ENCODE results near the gene CNKSR1. TPM values are rescaled to one million over a fixed set of nuclear protein-coding genes. Genes with fewer than 3 reads are reported as not detected.

Gene CNKSR1
- total RNA-seq, 1 experiment from 2014 or later = 32.1 TPM

DNA sequence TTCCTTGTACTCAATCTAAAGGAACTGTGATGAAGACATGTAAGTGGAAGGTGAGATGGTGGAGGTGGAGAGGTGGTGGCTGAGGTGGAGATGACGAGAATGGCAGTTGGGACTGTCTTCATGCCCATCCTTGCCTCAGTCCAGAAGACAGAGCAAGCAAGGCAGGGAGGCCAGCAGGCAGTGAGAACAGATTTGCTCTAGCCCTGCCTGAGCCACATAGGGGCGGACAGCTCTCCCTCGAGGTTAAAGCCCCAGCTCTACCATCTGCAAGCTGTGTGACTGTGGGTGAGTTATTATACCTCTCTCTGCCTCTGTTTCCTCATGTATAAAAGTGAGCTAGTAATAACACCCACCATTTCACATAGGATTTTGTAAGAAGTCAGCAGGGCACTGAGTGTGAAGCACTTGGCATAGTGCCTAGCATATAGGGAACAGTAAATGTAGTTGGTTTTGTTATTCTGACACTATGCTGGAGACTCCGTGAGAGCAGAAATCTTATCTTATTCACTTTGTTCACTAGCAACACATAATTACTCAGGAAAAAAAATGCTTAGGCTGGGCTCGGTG, 23.2 kb upstream of the CNKSR1 start:
- Histone ChIP-seq H3K9me3 (ENCODE audit: low read length) (no peaks in the 10 kb centered on the region), H3K4me1 (ENCODE audit: insufficient read depth, low read length) (peaks cover 5% of the 10 kb centered on the region), H3K27me3 (ENCODE audit: low read length) (no peaks in the 10 kb centered on the region), H3K9ac (ENCODE audit: low read length) (no peak overlapping the region), H3K79me2 (ENCODE audit: low read length) (no peaks in the 10 kb centered on the region), H3K9me2 (replicated peaks; ENCODE audit: low read length) (no peaks in the 10 kb centered on the region), H3K4me2 (ENCODE audit: low read length) (no peak overlapping the region), H2AFZ (ENCODE audit: low read length) (no peak overlapping the region), H3F3A (ENCODE audit: low read length, unreplicated experiment) (no peaks in the 10 kb centered on the region), H3K27ac (ENCODE audit: low read length) (no peak overlapping the region), H3K4me3 (ENCODE audit: low read length) (no peak overlapping the region), H4K20me1 (ENCODE audit: low read length) (no peaks in the 10 kb centered on the region), H3K36me3 (ENCODE audit: low read depth, low read length) (no peaks in the 10 kb centered on the region)
- ATAC-seq (no peak), DNase-seq (no peak)
- intact Hi-C loops (cut with micrococcal nuclease) = no loop called here
- ChIA-PET POLR2A (ENCODE audit: unreplicated experiment) (no interaction called here), CTCF (no interaction called here)
- BruUV-seq (replicated peaks) = no TSS peak
- TF ChIP-seq, protein P1, sequence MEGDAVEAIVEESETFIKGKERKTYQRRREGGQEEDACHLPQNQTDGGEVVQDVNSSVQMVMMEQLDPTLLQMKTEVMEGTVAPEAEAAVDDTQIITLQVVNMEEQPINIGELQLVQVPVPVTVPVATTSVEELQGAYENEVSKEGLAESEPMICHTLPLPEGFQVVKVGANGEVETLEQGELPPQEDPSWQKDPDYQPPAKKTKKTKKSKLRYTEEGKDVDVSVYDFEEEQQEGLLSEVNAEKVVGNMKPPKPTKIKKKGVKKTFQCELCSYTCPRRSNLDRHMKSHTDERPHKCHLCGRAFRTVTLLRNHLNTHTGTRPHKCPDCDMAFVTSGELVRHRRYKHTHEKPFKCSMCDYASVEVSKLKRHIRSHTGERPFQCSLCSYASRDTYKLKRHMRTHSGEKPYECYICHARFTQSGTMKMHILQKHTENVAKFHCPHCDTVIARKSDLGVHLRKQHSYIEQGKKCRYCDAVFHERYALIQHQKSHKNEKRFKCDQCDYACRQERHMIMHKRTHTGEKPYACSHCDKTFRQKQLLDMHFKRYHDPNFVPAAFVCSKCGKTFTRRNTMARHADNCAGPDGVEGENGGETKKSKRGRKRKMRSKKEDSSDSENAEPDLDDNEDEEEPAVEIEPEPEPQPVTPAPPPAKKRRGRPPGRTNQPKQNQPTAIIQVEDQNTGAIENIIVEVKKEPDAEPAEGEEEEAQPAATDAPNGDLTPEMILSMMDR (conservative IDR thresholded peaks at IDR 0.05; ENCODE audit: low read depth, low read length) = no peak

DNA sequence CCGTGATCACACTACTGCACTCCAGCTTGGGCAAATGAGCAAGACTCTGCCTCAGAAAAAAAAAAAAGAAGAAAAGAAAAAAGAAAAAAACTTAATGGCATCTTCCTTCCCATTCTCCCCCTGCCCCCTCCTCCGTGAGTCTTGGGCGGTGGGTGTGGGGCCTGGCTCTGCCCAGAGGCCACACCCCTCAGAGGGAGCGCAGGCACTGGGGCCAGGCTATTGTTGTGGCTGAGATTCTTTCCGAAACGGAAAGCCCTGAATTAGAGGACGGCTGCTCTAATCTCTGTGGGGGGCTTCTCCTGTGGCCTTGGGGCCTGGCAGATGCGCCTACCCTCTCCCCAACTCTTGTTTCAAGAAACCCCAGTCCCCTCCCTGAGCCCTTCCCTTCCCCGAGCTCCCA, 22.5 kb upstream of the CNKSR1 start:
- intact Hi-C loops (cut with micrococcal nuclease) = no loop called here
- BruUV-seq (replicated peaks) = no TSS peak
- Histone ChIP-seq H4K20me1 (ENCODE audit: low read length) (no peaks in the 10 kb centered on the region), H3K9ac (ENCODE audit: low read length) (no peak overlapping the region), H3F3A (ENCODE audit: low read length, unreplicated experiment) (no peaks in the 10 kb centered on the region), H3K9me3 (ENCODE audit: low read length) (no peaks in the 10 kb centered on the region), H3K4me2 (ENCODE audit: low read length) (no peak overlapping the region), H3K27me3 (ENCODE audit: low read length) (no peaks in the 10 kb centered on the region), H3K4me1 (ENCODE audit: insufficient read depth, low read length) (peaks cover 5% of the 10 kb centered on the region), H3K36me3 (ENCODE audit: low read depth, low read length) (no peaks in the 10 kb centered on the region), H3K4me3 (ENCODE audit: low read length) (no peak overlapping the region), H3K27ac (ENCODE audit: low read length) (no peak overlapping the region), H2AFZ (ENCODE audit: low read length) (no peak overlapping the region), H3K9me2 (replicated peaks; ENCODE audit: low read length) (no peaks in the 10 kb centered on the region), H3K79me2 (ENCODE audit: low read length) (no peaks in the 10 kb centered on the region)
- ChIA-PET POLR2A (ENCODE audit: unreplicated experiment) (no interaction called here), CTCF (no interaction called here)
- ATAC-seq (no peak), DNase-seq (no peak)
- TF ChIP-seq EZH2phosphoT487 (IDR thresholded peaks at IDR 0.05; ENCODE audit: borderline replicate concordance, low read length) (no peak), EZH2 (IDR thresholded peaks at IDR 0.05; ENCODE audit: low read length, unreplicated experiment) (no peak)
- TF ChIP-seq, protein P1 (conservative IDR thresholded peaks at IDR 0.05; ENCODE audit: low read depth, low read length) = no peak

DNA sequence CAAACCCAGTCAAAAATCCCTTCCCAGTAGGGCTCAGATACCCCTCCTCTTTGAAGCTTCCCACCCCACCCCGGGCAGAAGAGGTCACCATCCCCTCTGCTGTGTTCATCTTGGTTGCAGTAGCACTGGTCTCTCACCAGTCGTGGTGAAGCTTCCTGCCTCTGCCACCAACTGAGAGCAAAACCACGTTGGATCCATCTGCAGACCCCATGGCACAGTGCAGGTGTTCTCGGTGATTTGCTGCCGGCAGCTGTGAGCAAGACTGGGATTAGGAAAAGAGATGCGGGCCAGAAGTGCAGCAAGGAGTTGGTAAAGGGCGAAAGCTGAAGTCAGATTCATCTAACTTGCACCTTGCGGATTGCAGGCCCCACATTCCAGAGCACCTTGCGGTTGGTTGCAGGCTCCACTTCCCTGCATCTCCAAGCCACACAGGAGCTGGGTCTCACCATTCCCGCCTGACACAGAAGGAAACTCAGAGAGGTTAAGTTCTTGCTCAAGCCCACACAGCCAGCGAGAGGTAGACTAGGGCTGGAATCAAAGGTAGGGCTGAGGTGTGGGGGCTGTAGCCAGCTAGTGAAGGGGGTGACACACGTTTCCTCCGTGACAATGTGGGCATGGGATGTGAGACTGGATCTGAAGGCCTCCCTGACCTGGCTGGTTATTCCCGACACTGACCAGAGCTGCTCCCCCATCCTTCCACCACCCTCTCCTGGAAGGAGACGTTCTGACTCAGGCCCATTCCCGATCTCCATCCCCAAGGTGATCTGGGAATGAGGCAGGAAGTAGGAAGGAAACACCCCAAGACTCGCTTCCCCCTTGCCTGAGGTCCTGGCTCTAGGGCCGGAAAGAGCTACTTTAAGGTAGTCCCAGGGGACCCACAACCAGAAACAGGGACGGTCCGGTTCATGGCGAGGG, 21.7 kb upstream of the CNKSR1 start:
- Histone ChIP-seq H3K9me2 (replicated peaks; ENCODE audit: low read length) (no peaks in the 10 kb centered on the region), H3K4me1 (ENCODE audit: insufficient read depth, low read length) (peaks cover 5% of the 10 kb centered on the region), H3K9ac (ENCODE audit: low read length) (no peak overlapping the region), H3K9me3 (ENCODE audit: low read length) (no peaks in the 10 kb centered on the region), H4K20me1 (ENCODE audit: low read length) (no peaks in the 10 kb centered on the region), H3K27me3 (ENCODE audit: low read length) (no peaks in the 10 kb centered on the region), H3K36me3 (ENCODE audit: low read depth, low read length) (no peaks in the 10 kb centered on the region), H3K4me2 (ENCODE audit: low read length) (no peak overlapping the region), H3K27ac (ENCODE audit: low read length) (no peak overlapping the region), H3K4me3 (ENCODE audit: low read length) (no peak overlapping the region), H3F3A (ENCODE audit: low read length, unreplicated experiment) (no peaks in the 10 kb centered on the region), H2AFZ (ENCODE audit: low read length) (no peak overlapping the region), H3K79me2 (ENCODE audit: low read length) (no peaks in the 10 kb centered on the region)
- DNase-seq (no peak), ATAC-seq (no peak)
- TF ChIP-seq, protein P1 (conservative IDR thresholded peaks at IDR 0.05; ENCODE audit: low read depth, low read length) = no peak
- TF ChIP-seq EZH2 (IDR thresholded peaks at IDR 0.05; ENCODE audit: low read length, unreplicated experiment) = no peak
- TF ChIP-seq EZH2phosphoT487 (IDR thresholded peaks at IDR 0.05; ENCODE audit: borderline replicate concordance, low read length) = no peak
- no TSS peak for BruUV-seq (replicated peaks)
- intact Hi-C loops (cut with micrococcal nuclease) = no loop called here
- ChIA-PET CTCF (no interaction called here), POLR2A (ENCODE audit: unreplicated experiment) (no interaction called here)

Measured in PC-3 (cell line).